A673 (cell line): ENCODE data around the gene YKT6. TPM values are rescaled to one million over a fixed set of nuclear protein-coding genes. Genes with fewer than 3 reads are reported as not detected.

Experiments
- BruUV-seq: library from RNA; stranded (reverse); fragments of 400-500 nt; replicated peaks from 2 replicates; lab custom pipeline; 2021; lab: Mats Ljungman, UMichigan
- CTCF ChIA-PET: fragments of 300-600 bp; sonication (Branson Sonifier 250); formaldehyde crosslinking; loops from one replicate; lab custom pipeline; 2022; ENCODE audit warnings: antibody characterized with exemption; lab: Charles Lee
- POLR2A ChIA-PET: fragments of 300-600 bp; sonication (Branson Sonifier 250); formaldehyde crosslinking; loops from one replicate; lab custom pipeline; 2022; ENCODE audit warnings: antibody characterized with exemption; ENCODE audit not compliant: low non-redundant PET; lab: Charles Lee
- DNase-seq: peaks from one replicate; pipeline ENCODE4 v3.0.0-alpha.2; 2015; ENCODE audit warnings: low spot score
- H3K27ac ChIP-seq: fragments of 200-600 bp; sonication (generic); 2 replicates; pipeline ENCODE4 v1.5.1; 2016; ENCODE audit warnings: mixed run types, low read depth, mild to moderate bottlenecking, mixed read lengths, antibody characterized with exemption, low read length; ENCODE audit not compliant: poor library complexity, severe bottlenecking
- H3K27me3 ChIP-seq: fragments of 200-600 bp; sonication (generic); replicated peaks from 2 replicates; pipeline ENCODE4 v1.6.1; 2017; ENCODE audit warnings: mixed run types, low read depth, mild to moderate bottlenecking, mixed read lengths, antibody characterized with exemption, low read length; ENCODE audit not compliant: insufficient read depth, poor library complexity
- H3K36me3 ChIP-seq: fragments of 200-600 bp; sonication (generic); 2 replicates; pipeline ENCODE4 v1.6.1; 2016; ENCODE audit warnings: mixed run types, mild to moderate bottlenecking, mixed read lengths, antibody characterized with exemption, low read length; ENCODE audit not compliant: insufficient read depth, poor library complexity, severe bottlenecking
- H3K4me1 ChIP-seq: fragments of 200-600 bp; sonication (generic); 2 replicates; pipeline ENCODE4 v1.6.1; 2017; ENCODE audit warnings: mixed run types, mild to moderate bottlenecking, mixed read lengths, antibody characterized with exemption, low read length; ENCODE audit not compliant: insufficient read depth, poor library complexity, severe bottlenecking
- H3K4me3 ChIP-seq: fragments of 200-600 bp; sonication (generic); 2 replicates; pipeline ENCODE4 v1.5.1; 2016; ENCODE audit warnings: low read depth, mixed run types, mild to moderate bottlenecking, mixed read lengths, low read length; ENCODE audit not compliant: poor library complexity, severe bottlenecking
- H3K9me3 ChIP-seq: fragments of 200-600 bp; sonication (generic); 2 replicates; pipeline ENCODE4 v1.6.1; 2016; ENCODE audit warnings: mixed run types, low read depth, mild to moderate bottlenecking, mixed read lengths, antibody characterized with exemption, low read length; ENCODE audit not compliant: poor library complexity, severe bottlenecking
- CTCF ChIP-seq: fragments of 300-800, 200-600 bp; sonication (generic); conservative IDR thresholded peaks from 2 replicates; pipeline ENCODE4 v1.5.1; 2017; ENCODE audit warnings: low read depth, mild to moderate bottlenecking, antibody characterized with exemption, low read length, moderate library complexity, mixed read lengths
- EZH2 ChIP-seq: fragments of 200-600 bp; sonication (generic); IDR thresholded peaks from 2 replicates; pipeline ENCODE4 v1.6.1; 2017; ENCODE audit warnings: borderline replicate concordance, low read depth, mild to moderate bottlenecking, mixed read lengths, antibody characterized with exemption, low read length; ENCODE audit not compliant: poor library complexity, severe bottlenecking
- intact Hi-C: fragments of 100-400 bp; cut with micrococcal nuclease; formaldehyde crosslinking; loops from one replicate; pipeline ENCODE4 v1.10.0; 2022; ENCODE audit not compliant: unreplicated experiment
- total RNA-seq: library from RNA; stranded (reverse); gene quantifications from 2 replicates; pipeline ENCODE4 v1.2.3, GENCODE V29; 2021

Gene YKT6
- total RNA-seq, 1 experiment from 2014 or later, result 140 TPM

- DNase-seq, result no peak
- POLR2A ChIA-PET, result no interaction called here
- Histone ChIP-seq H3K27me3 (no peaks in the 10 kb centered on the region), H3K36me3 (no peaks in the 10 kb centered on the region), H3K9me3 (no peaks in the 10 kb centered on the region), H3K4me3 (no peak overlapping the region), H3K4me1 (no peaks in the 10 kb centered on the region), H3K27ac (no peak overlapping the region)
- no TSS peak for BruUV-seq
- CTCF ChIA-PET, result no interaction called here
- TF ChIP-seq EZH2 (no peak), CTCF (no peak)
- intact Hi-C loops, result no loop called here
Measured at GRCh38 chr7:44236333-44236728, 35.6 kb downstream of the YKT6 start.

GRCh38 chr7:44237696-44238095 is 36.9 kb downstream of the YKT6 start:
- Histone ChIP-seq H3K27me3 (no peaks in the 10 kb centered on the region), H3K4me3 (no peak overlapping the region), H3K27ac (no peak overlapping the region), H3K4me1 (no peaks in the 10 kb centered on the region), H3K9me3 (no peaks in the 10 kb centered on the region), H3K36me3 (no peaks in the 10 kb centered on the region)
- no peak for TF ChIP-seq CTCF
- TF ChIP-seq EZH2, result no peak
- ChIA-PET POLR2A (no interaction called here), CTCF (no interaction called here)
- no peak for DNase-seq
- intact Hi-C loops, result no loop called here
- BruUV-seq, result no TSS peak

- intact Hi-C loops, result no loop called here
- Histone ChIP-seq H3K4me3 (no peak overlapping the region), H3K4me1 (no peaks in the 10 kb centered on the region), H3K9me3 (no peaks in the 10 kb centered on the region), H3K27me3 (no peaks in the 10 kb centered on the region), H3K27ac (no peak overlapping the region), H3K36me3 (no peaks in the 10 kb centered on the region)
- ChIA-PET POLR2A (no interaction called here), CTCF (no interaction called here)
- DNase-seq, result no peak
- TF ChIP-seq CTCF (no peak), EZH2 (no peak)
- no TSS peak for BruUV-seq
Measured at GRCh38 chr7:44238116-44238695, 37.4 kb downstream of the YKT6 start.
